Measurements from ENCODE around the gene PARVA.

PARVA gene

GRCh38 chr11:12399355-12399754 lies 22.0 kb downstream of the PARVA start:
- TF ChIP-seq, protein P1, sequence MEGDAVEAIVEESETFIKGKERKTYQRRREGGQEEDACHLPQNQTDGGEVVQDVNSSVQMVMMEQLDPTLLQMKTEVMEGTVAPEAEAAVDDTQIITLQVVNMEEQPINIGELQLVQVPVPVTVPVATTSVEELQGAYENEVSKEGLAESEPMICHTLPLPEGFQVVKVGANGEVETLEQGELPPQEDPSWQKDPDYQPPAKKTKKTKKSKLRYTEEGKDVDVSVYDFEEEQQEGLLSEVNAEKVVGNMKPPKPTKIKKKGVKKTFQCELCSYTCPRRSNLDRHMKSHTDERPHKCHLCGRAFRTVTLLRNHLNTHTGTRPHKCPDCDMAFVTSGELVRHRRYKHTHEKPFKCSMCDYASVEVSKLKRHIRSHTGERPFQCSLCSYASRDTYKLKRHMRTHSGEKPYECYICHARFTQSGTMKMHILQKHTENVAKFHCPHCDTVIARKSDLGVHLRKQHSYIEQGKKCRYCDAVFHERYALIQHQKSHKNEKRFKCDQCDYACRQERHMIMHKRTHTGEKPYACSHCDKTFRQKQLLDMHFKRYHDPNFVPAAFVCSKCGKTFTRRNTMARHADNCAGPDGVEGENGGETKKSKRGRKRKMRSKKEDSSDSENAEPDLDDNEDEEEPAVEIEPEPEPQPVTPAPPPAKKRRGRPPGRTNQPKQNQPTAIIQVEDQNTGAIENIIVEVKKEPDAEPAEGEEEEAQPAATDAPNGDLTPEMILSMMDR (IDR thresholded peaks at IDR 0.05) = no peak
- TF ChIP-seq ZFX (IDR thresholded peaks at IDR 0.05; ENCODE audit: borderline replicate concordance) = no peak

DNA sequence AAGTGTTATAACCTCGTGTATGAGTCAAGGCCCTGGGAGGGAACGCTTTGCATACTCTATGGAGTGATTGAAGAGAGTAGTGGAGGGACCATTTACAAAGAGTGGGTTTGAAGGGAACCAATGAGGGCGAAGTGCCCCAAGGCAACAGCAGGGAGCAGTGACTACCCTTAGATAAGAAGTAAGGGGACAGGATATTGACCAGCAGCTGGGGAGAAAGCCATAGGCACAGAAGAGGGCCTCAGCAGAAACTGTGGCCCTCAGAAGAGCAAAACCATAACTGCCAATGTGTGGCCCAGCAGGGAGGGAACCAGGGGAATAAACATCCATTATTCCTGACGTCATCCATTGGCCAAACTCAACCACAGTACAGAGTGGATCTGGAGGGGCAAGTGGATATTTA lies 24.7 kb downstream of the PARVA start:
- TF ChIP-seq ZFX (IDR thresholded peaks at IDR 0.05; ENCODE audit: borderline replicate concordance) = no peak
- TF ChIP-seq, protein P1 (IDR thresholded peaks at IDR 0.05) = no peak
- H3K27ac ChIP-seq = no peak overlapping the region

More at GRCh38 chr11:12399355-12399754, 22.0 kb downstream of the PARVA start:
- H3K27ac ChIP-seq = no peak overlapping the region

DNA sequence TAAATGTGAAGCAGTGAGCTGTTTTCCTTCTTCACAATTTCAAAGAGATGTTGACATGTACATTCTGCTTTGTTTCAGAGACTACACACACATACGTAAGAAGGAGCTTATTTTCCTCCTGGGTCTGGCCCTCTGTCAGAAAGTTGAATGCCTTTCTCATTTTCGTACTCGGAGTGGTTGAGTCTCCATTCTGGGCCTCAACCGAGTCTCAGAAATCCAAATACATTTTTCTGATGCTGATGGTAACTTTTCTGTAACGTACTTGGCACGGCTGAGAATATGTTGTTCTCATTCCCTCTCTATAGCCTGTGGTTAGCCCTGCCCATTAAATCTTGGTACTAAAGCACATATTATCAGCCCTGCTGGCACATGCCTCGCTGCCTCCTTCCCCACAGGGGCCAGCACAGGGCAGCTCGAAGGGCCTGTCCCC lies 25.3 kb downstream of the PARVA start:
- no peak overlapping the region for H3K27ac ChIP-seq
- TF ChIP-seq, protein P1 (IDR thresholded peaks at IDR 0.05) = no peak
- no peak for TF ChIP-seq ZFX (IDR thresholded peaks at IDR 0.05; ENCODE audit: borderline replicate concordance)

DNA sequence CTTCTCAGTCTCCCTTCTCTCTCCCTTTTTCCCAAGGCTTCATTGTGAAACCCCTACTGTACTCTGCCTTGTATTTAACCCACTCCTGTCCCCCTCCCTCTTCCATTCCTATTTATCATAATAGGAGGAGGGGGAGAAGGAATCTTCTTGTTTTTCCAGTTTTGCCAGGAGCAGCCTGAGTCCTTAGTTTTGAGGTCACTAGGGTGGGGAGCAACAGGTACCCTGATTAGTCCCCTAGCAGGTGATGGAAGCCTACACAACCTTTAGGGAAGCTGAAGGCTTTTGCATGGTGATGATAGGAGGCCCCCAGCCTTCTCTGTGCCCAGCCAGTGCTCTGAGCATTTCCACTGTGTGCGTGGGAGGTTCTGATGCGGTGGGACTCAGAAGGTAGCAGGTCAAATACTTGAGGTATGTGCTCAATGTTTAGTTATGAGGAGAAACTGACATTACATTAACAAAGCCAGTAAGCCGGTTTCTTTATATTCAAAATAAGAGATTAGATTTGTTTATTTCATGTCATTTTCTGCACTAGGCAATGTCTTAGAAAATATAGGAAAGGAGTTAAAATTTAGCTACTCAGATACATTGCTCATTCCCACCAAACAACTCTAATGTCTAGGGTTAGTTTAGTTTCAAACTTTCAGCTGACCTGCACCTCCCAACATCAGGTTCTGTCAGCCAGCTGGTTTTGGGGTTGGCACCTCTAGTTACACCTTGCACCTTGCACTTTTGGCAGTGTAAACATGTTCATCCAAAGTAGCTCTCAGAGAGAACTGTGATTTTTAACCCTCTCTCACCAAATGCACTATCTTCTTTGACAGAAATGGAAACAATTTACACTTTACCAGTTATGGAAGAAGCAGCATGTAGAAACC lies 26.0 kb downstream of the PARVA start:
- H3K27ac ChIP-seq = no peak overlapping the region
- TF ChIP-seq ZFX (IDR thresholded peaks at IDR 0.05; ENCODE audit: borderline replicate concordance) = no peak
- TF ChIP-seq, protein P1 (IDR thresholded peaks at IDR 0.05) = no peak

DNA sequence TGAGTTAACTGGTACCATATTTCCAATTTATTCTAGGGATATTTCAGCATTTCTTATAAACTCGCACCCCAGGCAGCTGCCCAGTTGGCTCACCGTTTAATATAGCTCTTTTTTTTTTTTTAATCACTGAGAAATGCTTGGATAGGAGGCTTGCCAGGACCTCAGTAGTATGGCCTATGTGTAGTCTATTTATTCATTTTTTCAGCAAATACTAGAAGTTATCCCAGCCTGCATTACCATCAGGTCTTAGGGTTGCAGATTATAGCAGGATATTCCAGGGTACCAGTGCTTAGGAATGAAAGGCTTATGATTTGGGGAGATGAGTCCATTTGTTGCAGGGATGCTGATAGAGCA lies 26.6 kb downstream of the PARVA start:
- TF ChIP-seq ZFX (IDR thresholded peaks at IDR 0.05; ENCODE audit: borderline replicate concordance) = no peak
- TF ChIP-seq, protein P1 (IDR thresholded peaks at IDR 0.05) = no peak
- no peak overlapping the region for H3K27ac ChIP-seq

GRCh38 chr11:12404436-12404835 lies 27.1 kb downstream of the PARVA start:
- TF ChIP-seq, protein P1 (IDR thresholded peaks at IDR 0.05) = no peak
- no peak for TF ChIP-seq ZFX (IDR thresholded peaks at IDR 0.05; ENCODE audit: borderline replicate concordance)
- no peak overlapping the region for H3K27ac ChIP-seq

GRCh38 chr11:12408156-12408770 lies 30.9 kb downstream of the PARVA start:
- TF ChIP-seq ZFX (IDR thresholded peaks at IDR 0.05; ENCODE audit: borderline replicate concordance) = no peak
- TF ChIP-seq, protein P1 (IDR thresholded peaks at IDR 0.05) = no peak
- no peak overlapping the region for H3K27ac ChIP-seq
